SK-N-MC (cell line): ENCODE measurements around the gene TAS2R46.

ENCODE experiments used
- EZH2 ChIP-seq: fragments of 200-600 bp; sonication (generic); IDR thresholded peaks from one replicate; pipeline ENCODE4 v1.6.1; 2017; ENCODE audit warnings: antibody characterized with exemption
- POLR2AphosphoS5 ChIP-seq: IDR thresholded peaks from 2 replicates; pipeline ENCODE4 v1.6.1; 2012; ENCODE audit warnings: mild to moderate bottlenecking, low read depth, low read length, borderline replicate concordance

DNA sequence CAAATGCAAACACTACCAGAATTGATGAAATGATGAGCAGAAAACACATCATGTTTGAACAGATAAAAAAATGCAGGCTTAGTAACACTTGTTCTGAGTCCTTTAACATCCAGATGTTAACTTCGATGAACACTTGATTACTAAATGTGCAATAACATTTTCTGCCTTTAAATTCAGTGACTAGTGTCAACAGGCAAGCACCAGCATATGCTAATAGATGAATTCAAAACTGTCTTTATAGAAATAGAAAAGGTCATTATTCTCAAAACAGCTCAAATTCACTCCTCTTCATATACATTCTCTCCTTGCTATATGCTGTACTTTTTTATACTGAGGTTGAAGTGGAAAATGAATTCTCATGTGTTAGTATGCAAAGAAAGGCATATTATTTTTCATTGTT lies 39.6 kb downstream of the TAS2R46 start, which contains the start of gene TAS2R19:
- TF ChIP-seq POLR2AphosphoS5 (no peak), EZH2 (no peak)
